Suppressor macrophage (primary cell): ENCODE results near the gene DNAAF8.

Experiments
- DNase-seq, 4 experiments: peaks; one replicate each; pipeline ENCODE4 v3.0.0-alpha.2; 2020 to 2022

DNAAF8 gene

DNA sequence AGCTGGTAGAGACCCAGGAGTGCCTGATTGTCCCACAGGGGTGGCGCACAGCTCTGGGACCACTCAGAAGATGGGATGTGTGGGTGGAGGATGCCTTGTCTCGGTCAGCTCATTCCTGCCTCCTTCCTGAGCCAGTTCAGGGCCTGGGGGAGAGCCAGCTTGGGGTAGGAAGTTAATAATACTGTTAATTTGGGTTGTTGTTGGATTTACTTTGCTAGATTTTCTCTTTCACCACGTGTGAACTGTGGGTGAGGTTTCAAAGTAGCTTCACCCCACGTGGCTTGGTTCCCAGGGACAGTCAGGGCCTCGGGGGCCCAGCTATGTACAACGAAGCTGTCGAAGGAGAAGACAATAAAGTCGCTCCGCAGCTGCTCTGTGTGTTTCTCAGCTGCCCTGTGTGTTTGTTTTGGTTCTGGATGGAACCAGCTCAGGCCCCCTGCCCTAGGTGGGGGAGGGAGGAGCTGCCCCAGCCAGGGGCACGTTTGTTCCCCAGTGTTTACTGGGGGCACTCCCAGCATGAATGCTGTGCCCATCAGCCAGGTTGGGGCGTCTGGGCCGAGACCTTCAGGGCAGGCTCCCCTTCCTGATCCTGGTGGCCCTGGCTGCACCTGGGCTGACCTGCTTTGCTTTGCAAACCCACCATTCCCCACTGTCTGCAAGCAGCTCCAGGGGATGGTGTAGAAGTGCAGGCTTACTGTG is 38.7 kb upstream of the DNAAF8 start:
- DNase-seq, result no peak

- DNase-seq, result no peak
These were observed 38.0 kb upstream of the DNAAF8 start for GRCh38 chr16:4696172-4696904.

DNA sequence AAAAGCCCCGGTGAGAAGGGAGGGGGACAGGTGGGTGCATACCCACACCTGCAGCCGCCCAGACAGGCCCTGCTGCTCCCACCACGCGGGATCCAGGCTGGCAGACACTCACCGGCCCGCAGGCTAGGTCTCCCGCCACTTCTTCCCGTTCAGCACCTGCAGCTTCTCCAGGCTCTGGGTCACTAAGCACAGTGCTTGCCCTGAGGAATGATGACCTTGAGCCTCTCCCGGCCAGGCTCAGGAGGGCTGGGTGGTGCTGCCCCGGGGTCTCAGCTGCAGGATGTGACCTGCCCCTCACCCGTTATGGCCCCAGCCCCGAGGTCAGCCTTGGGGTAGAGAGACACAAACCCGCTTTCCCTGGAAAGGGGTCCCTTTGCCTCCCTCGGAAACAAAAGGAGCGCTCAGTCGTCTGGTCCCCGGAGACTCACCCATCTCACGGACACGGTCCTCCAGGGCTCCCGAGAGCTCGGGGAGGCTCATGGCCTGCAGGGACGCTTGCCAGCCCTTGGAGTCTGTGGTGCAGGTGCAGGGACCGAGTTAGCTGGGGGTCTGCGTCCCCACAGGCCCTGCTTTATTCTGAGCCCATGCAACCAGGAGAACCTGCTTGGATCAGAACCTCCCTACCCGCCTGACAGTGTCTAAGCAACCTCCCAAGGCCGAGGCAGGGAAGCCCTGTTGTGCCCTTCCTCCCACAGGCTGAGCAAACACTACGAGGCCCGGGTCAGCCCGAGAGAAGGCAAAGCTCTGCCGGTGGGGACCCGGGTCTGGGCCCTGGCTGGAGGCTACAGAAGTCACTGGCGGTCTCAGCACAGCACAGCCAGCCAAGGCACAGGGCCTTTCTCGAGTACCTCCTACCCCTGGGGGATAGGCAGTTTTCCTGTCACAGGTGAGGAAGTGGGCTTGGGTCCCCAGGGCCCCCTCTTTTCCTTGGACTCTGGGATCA is 37.2 kb upstream of the DNAAF8 start:
- DNase-seq, result no peak

DNA sequence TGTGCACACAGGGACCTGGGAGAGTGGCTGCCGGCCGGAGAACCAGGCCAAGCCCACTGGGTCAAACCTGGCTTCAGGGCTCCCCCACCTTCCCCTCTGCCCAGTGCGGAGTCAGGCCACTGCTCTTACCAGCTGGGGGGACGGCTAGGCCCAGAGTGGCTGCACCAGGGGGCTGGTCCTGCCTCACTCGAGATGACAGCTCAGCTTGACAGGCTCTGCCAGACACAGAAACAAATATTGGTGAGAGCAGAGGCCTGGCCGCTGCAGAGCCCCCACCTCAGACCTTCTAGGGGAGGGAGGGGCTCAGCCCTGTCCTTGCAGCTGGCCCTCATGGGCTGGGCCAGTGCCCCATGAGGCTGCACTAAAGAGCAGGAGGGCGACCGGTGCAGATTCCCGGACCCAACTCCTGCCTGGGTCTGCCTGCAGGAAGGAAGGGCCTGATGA is 36.5 kb upstream of the DNAAF8 start:
- DNase-seq, result no peak

- DNase-seq, result no peak
These were observed 35.9 kb upstream of the DNAAF8 start for GRCh38 chr16:4698321-4699045.

- no peak for DNase-seq
These were observed 35.2 kb upstream of the DNAAF8 start for GRCh38 chr16:4699046-4699556.

GRCh38 chr16:4700380-4700996 is 33.8 kb upstream of the DNAAF8 start:
- no peak for DNase-seq

- DNase-seq, result peak in 1 of 4 experiments; percentile 30
These were observed 33.2 kb upstream of the DNAAF8 start for GRCh38 chr16:4700997-4701743.

GRCh38 chr16:4701791-4702465 is 32.4 kb upstream of the DNAAF8 start:
- DNase-seq, result no peak

GRCh38 chr16:4702466-4702808 is 31.9 kb upstream of the DNAAF8 start:
- no peak for DNase-seq

- DNase-seq, result no peak
These were observed 30.4 kb upstream of the DNAAF8 start for GRCh38 chr16:4703906-4704305.

DNA sequence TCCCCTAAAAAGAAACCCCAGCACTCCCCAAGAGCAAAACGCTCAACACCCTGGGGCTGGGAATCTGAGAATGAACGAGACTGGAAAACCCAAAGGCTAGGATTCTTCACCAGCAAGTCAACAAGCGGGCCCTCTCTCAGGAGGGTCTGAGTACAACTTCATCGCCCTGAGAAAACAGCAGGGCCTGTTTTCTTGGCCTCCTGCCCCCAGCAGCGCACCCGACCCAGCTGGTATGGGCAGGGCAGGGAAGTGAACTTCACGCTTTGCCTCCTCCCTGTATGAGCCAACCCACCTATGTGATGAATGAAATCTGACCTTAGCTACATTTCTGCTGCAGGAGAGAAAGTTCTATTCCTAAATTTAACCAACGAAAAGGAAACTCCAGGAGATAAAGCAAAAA is 29.8 kb upstream of the DNAAF8 start:
- DNase-seq, result no peak

- no peak for DNase-seq
These were observed 29.4 kb upstream of the DNAAF8 start for GRCh38 chr16:4704913-4705312.

GRCh38 chr16:4706871-4707270 is 27.5 kb upstream of the DNAAF8 start:
- no peak for DNase-seq

- no peak for DNase-seq
These were observed 24.9 kb upstream of the DNAAF8 start for GRCh38 chr16:4709481-4709880.

- no peak for DNase-seq
These were observed 20.5 kb upstream of the DNAAF8 start for GRCh38 chr16:4713663-4714501.

DNA sequence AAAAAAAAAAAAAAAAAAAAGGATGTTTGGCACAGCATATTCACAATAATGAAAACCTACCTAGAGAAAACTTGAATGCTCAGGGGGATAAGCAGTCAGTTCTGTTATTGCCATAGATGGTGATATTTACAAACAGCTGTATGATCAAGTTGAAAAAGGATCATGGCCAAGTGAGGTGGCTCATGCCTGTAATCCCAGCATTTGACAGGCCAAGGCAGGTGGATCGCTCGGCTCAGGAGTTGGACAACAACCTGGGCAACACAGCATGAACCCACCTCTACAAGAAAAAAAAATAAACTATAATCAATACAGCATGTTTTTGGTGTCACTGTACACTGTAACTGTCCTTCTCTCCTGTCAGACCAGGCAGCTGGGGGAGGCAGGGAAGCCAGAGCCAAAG is 19.3 kb upstream of the DNAAF8 start:
- no peak for DNase-seq

DNA sequence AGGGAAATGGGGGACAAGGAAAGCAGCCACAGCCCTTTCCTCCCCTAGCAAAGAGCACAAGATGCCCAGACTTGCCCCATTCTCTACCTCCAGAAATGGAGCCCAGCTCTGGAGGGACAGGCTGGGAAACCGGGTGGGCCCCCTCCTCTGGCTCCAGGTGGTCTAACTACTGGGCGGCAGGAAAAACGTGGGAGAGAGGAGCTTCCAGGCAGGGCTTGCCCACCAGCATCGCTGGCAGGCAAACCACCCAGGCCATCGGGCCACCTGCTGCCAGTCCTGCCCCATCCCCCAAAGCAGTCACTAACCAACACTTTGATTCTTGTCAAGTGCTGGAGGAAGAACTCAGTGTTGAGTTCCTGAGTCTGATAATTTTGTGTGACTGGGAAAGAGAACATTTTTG is 15.9 kb upstream of the DNAAF8 start:
- no peak for DNase-seq

GRCh38 chr16:4723071-4723767 is 11.1 kb upstream of the DNAAF8 start:
- no peak for DNase-seq
